Measurements from ENCODE around the gene PFKFB4.

- TF ChIP-seq, protein P1, sequence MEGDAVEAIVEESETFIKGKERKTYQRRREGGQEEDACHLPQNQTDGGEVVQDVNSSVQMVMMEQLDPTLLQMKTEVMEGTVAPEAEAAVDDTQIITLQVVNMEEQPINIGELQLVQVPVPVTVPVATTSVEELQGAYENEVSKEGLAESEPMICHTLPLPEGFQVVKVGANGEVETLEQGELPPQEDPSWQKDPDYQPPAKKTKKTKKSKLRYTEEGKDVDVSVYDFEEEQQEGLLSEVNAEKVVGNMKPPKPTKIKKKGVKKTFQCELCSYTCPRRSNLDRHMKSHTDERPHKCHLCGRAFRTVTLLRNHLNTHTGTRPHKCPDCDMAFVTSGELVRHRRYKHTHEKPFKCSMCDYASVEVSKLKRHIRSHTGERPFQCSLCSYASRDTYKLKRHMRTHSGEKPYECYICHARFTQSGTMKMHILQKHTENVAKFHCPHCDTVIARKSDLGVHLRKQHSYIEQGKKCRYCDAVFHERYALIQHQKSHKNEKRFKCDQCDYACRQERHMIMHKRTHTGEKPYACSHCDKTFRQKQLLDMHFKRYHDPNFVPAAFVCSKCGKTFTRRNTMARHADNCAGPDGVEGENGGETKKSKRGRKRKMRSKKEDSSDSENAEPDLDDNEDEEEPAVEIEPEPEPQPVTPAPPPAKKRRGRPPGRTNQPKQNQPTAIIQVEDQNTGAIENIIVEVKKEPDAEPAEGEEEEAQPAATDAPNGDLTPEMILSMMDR (IDR thresholded peaks at IDR 0.05; ENCODE audit: low read length) = no peak
- TF ChIP-seq EZH2 (IDR thresholded peaks at IDR 0.05; ENCODE audit: borderline replicate concordance, low read length) = no peak
Observed at GRCh38 chr3:48518638-48519276, 37.8 kb downstream of the PFKFB4 start.

Measured in OCI-LY1 (cell line).